ENCODE data around the gene SPTB. TPM values are rescaled to one million over a fixed set of nuclear protein-coding genes. Genes with fewer than 3 reads are reported as not detected.

The SPTB gene
- polyA plus RNA-seq, 1 donor (not counting 4 experiments of a cell fraction or from before 2014, with no cell fraction given) = not detected

DNA sequence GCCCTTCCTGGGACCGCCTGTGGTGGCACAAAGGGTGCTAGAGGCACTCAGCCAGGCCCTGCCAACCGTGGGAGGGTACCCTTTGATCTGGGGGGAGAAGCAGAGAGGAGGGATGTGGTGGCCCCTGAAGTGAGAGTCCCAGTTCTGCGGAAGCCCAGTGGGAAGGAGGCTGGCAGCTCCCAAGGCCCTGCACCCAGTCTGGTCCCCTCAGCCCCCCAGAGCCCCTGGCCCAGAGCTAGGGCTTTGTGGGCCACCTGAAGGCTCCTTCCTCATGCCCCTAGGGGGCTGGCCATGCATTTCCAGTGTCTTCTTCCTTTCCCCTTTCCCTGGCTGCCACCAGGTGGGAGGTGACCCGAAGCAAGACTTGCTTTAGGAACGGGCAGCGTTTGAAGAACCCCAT is 131.2 kb downstream of the SPTB start:
- FAIRE-seq (no peak), DNase-seq (ENCODE audit: low read depth, low spot score) (no peak)
- Histone ChIP-seq H2AFZ (ENCODE audit: control insufficient read depth, low read length) (no peak overlapping the region), H3K4me1 (ENCODE audit: control insufficient read depth, extremely low read depth, insufficient read depth, low read length) (no peaks in the 10 kb centered on the region), H3K27ac (ENCODE audit: control insufficient read depth, insufficient read depth, low read length) (no peak overlapping the region), H3K27me3 (ENCODE audit: control insufficient read depth, extremely low read depth, insufficient read depth, low read length) (no peaks in the 10 kb centered on the region), H3K9me3 (ENCODE audit: control insufficient read depth, low read depth, low read length) (no peaks in the 10 kb centered on the region), H3K4me2 (ENCODE audit: control insufficient read depth, extremely low read depth, insufficient read depth, low read depth, low read length) (no peak overlapping the region), H3K36me3 (ENCODE audit: control insufficient read depth in 2 of 2, extremely low read depth in 1 of 2, insufficient read depth in 2 of 2, low read length in 2 of 2) (peaks cover 41 to 60% of the 10 kb centered on the region in 2 experiments), H3K4me3 (ENCODE audit: control insufficient read depth in 2 of 3, extremely low read depth in 1 of 3, insufficient read depth in 2 of 3, low read depth in 1 of 3, low read length in 3 of 3) (no peak overlapping the region), H3K9me1 (ENCODE audit: control insufficient read depth, extremely low read depth, insufficient read depth, low read length) (no peaks in the 10 kb centered on the region), H3K9ac (ENCODE audit: control insufficient read depth, extremely low read depth, insufficient read depth, low read length) (no peak overlapping the region), H3K79me2 (ENCODE audit: control insufficient read depth, insufficient read depth, low read length) (no peaks in the 10 kb centered on the region), H4K20me1 (ENCODE audit: control insufficient read depth, extremely low read depth, insufficient read depth, low read length) (peaks cover 9% of the 10 kb centered on the region)
- dilution Hi-C loops (cut with MboI; ENCODE audit: extremely low pct_ligation_motif_present, low sequenced_read_pairs) = no loop called here
- TF ChIP-seq, protein P1, sequence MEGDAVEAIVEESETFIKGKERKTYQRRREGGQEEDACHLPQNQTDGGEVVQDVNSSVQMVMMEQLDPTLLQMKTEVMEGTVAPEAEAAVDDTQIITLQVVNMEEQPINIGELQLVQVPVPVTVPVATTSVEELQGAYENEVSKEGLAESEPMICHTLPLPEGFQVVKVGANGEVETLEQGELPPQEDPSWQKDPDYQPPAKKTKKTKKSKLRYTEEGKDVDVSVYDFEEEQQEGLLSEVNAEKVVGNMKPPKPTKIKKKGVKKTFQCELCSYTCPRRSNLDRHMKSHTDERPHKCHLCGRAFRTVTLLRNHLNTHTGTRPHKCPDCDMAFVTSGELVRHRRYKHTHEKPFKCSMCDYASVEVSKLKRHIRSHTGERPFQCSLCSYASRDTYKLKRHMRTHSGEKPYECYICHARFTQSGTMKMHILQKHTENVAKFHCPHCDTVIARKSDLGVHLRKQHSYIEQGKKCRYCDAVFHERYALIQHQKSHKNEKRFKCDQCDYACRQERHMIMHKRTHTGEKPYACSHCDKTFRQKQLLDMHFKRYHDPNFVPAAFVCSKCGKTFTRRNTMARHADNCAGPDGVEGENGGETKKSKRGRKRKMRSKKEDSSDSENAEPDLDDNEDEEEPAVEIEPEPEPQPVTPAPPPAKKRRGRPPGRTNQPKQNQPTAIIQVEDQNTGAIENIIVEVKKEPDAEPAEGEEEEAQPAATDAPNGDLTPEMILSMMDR (optimal IDR thresholded peaks at IDR 0.05 in 1 of 3, IDR thresholded peaks at IDR 0.05 in 1 of 3, conservative IDR thresholded peaks at IDR 0.05 in 1 of 3; ENCODE audit: extremely low read depth in 1 of 3, insufficient read depth in 2 of 3, low read length in 3 of 3) = no peak
- no peak for TF ChIP-seq EZH2 (IDR thresholded peaks at IDR 0.05; ENCODE audit: low read length)

DNA sequence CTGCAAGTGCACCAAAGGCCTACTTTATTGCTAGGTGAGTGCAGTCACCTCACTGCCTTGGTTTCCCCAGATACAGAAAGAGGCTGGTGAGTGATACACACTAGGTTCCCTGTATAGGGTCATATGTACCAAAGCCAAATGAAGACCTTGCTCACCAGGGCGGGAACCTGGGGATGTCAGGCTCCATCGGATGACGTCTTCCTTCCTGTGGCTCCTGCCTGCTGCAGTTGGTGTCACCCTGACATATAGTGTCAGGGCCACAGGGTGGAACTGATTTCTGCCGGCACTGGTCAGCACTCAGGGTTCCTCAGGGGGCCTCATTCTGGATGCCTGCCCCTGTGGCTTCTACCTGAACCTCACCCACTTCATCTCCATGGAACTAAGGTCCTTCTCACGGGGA is 132.4 kb downstream of the SPTB start:
- Histone ChIP-seq H3K4me1 (ENCODE audit: control insufficient read depth, extremely low read depth, insufficient read depth, low read length) (no peaks in the 10 kb centered on the region), H3K9me1 (ENCODE audit: control insufficient read depth, extremely low read depth, insufficient read depth, low read length) (no peaks in the 10 kb centered on the region), H3K9ac (ENCODE audit: control insufficient read depth, extremely low read depth, insufficient read depth, low read length) (no peak overlapping the region), H3K4me2 (ENCODE audit: control insufficient read depth, extremely low read depth, insufficient read depth, low read depth, low read length) (no peak overlapping the region), H3K79me2 (ENCODE audit: control insufficient read depth, insufficient read depth, low read length) (peaks cover 7% of the 10 kb centered on the region), H3K27ac (ENCODE audit: control insufficient read depth, insufficient read depth, low read length) (no peak overlapping the region), H3K4me3 (ENCODE audit: control insufficient read depth in 2 of 3, extremely low read depth in 1 of 3, insufficient read depth in 2 of 3, low read depth in 1 of 3, low read length in 3 of 3) (no peak overlapping the region), H3K27me3 (ENCODE audit: control insufficient read depth, extremely low read depth, insufficient read depth, low read length) (no peaks in the 10 kb centered on the region), H2AFZ (ENCODE audit: control insufficient read depth, low read length) (no peak overlapping the region), H4K20me1 (ENCODE audit: control insufficient read depth, extremely low read depth, insufficient read depth, low read length) (peaks cover 9% of the 10 kb centered on the region), H3K9me3 (ENCODE audit: control insufficient read depth, low read depth, low read length) (no peaks in the 10 kb centered on the region), H3K36me3 (ENCODE audit: control insufficient read depth in 2 of 2, extremely low read depth in 1 of 2, insufficient read depth in 2 of 2, low read length in 2 of 2) (peaks cover 48 to 72% of the 10 kb centered on the region in 2 experiments)
- dilution Hi-C loops (cut with MboI; ENCODE audit: extremely low pct_ligation_motif_present, low sequenced_read_pairs) = no loop called here
- FAIRE-seq = no peak
- no peak for DNase-seq (ENCODE audit: low read depth, low spot score)
- TF ChIP-seq EZH2 (IDR thresholded peaks at IDR 0.05; ENCODE audit: low read length) = no peak
- TF ChIP-seq, protein P1 (optimal IDR thresholded peaks at IDR 0.05 in 1 of 3, IDR thresholded peaks at IDR 0.05 in 1 of 3, conservative IDR thresholded peaks at IDR 0.05 in 1 of 3; ENCODE audit: extremely low read depth in 1 of 3, insufficient read depth in 2 of 3, low read length in 3 of 3) = no peak

Data from keratinocyte (primary cell).